Activated CD4-positive, alpha-beta memory T cell treated with anti-CD3 and anti-CD28 coated beads for 36 hours (primary cell): ENCODE measurements around the gene CLEC20A. TPM values are rescaled to one million over a fixed set of nuclear protein-coding genes. Genes with fewer than 3 reads are reported as not detected.

Experiments used
- CTCF ChIA-PET: fragments of 350-600 bp; sonication (Branson Sonifier 250); formaldehyde crosslinking; loops from one replicate; lab custom pipeline; 2021; ENCODE audit warnings: antibody characterized with exemption, inconsistent platforms; lab: Charles Lee
- POLR2A ChIA-PET: fragments of 350-600 bp; sonication (Branson Sonifier 250); formaldehyde crosslinking; loops from one replicate; lab custom pipeline; 2021; ENCODE audit warnings: antibody characterized with exemption; lab: Charles Lee
- DNase-seq: peaks from one replicate; pipeline ENCODE4 v3.0.0-alpha.2; 2020
- H3K27ac Mint-ChIP-seq: one replicate; pipeline ENCODE4 v1.8.0; 2021; ENCODE audit warnings: mixed read lengths
- H3K27me3 Mint-ChIP-seq: one replicate; pipeline ENCODE4 v1.8.0; 2021; ENCODE audit warnings: mixed read lengths
- H3K36me3 Mint-ChIP-seq: one replicate; pipeline ENCODE4 v1.8.0; 2021; ENCODE audit warnings: mixed read lengths
- H3K4me1 Mint-ChIP-seq: one replicate; pipeline ENCODE4 v1.8.0; 2021; ENCODE audit warnings: low read depth, mixed read lengths
- H3K4me3 Mint-ChIP-seq: one replicate; pipeline ENCODE4 v1.8.0; 2021; ENCODE audit warnings: mild to moderate bottlenecking, mixed read lengths
- H3K9me3 Mint-ChIP-seq: one replicate; pipeline ENCODE4 v1.8.0; 2021; ENCODE audit warnings: mixed read lengths
- intact Hi-C: fragments of 100-400 bp; cut with micrococcal nuclease; formaldehyde crosslinking; loops from one replicate; pipeline ENCODE4 v1.15.1; 2023
- total RNA-seq, 2 experiments: library from RNA; stranded (reverse); gene quantifications; one replicate each; pipeline ENCODE4 v1.2.3, GENCODE V29; 2021

Gene CLEC20A
- total RNA-seq, 2 experiments from 2014 or later, result not detected

- no peak for DNase-seq
- H3K36me3 Mint-ChIP-seq, result no peaks in the 10 kb centered on the region
- H3K4me3 Mint-ChIP-seq, result no peak overlapping the region
- ChIA-PET CTCF (no interaction called here), POLR2A (no interaction called here)
- no peaks in the 10 kb centered on the region for H3K9me3 Mint-ChIP-seq
- intact Hi-C loops, result no loop called here
- H3K4me1 Mint-ChIP-seq, result no peaks in the 10 kb centered on the region
- H3K27me3 Mint-ChIP-seq, result no peaks in the 10 kb centered on the region
- H3K27ac Mint-ChIP-seq, result no peak overlapping the region
Measured at GRCh38 chr1:178458203-178458602, 38.6 kb downstream of the CLEC20A start.

DNA sequence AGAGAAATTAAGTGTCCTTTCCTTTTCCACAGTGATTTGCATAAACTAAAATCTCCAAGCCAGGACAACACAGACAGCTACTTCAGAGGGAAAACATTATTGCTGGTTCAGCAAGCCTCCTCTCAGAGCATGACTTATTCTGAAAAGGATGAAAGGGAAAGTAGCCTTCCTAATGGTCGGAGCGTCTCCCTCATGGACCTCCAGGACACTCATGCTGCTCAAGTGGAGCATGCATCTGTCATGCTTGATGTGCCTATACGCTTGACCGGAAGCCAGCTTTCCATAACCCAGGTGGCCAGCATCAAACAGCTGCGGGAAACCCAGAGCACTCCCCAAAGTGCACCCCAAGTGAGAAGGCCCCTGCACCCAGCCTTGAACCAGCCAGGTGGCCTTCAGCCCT lies 39.1 kb downstream of the CLEC20A start:
- DNase-seq, result no peak
- H3K27me3 Mint-ChIP-seq, result no peaks in the 10 kb centered on the region
- no peaks in the 10 kb centered on the region for H3K4me1 Mint-ChIP-seq
- CTCF ChIA-PET, result no interaction called here
- no peaks in the 10 kb centered on the region for H3K36me3 Mint-ChIP-seq
- H3K27ac Mint-ChIP-seq, result no peak overlapping the region
- POLR2A ChIA-PET, result no interaction called here
- H3K9me3 Mint-ChIP-seq, result no peaks in the 10 kb centered on the region
- intact Hi-C loops, result no loop called here
- H3K4me3 Mint-ChIP-seq, result no peak overlapping the region

GRCh38 chr1:178456472-178456871 lies 40.3 kb downstream of the CLEC20A start:
- H3K4me3 Mint-ChIP-seq, result no peak overlapping the region
- no peaks in the 10 kb centered on the region for H3K9me3 Mint-ChIP-seq
- CTCF ChIA-PET, result no interaction called here
- H3K4me1 Mint-ChIP-seq, result no peaks in the 10 kb centered on the region
- H3K36me3 Mint-ChIP-seq, result no peaks in the 10 kb centered on the region
- POLR2A ChIA-PET, result no interaction called here
- no peak for DNase-seq
- H3K27me3 Mint-ChIP-seq, result no peaks in the 10 kb centered on the region
- intact Hi-C loops, result no loop called here
- H3K27ac Mint-ChIP-seq, result no peak overlapping the region

DNA sequence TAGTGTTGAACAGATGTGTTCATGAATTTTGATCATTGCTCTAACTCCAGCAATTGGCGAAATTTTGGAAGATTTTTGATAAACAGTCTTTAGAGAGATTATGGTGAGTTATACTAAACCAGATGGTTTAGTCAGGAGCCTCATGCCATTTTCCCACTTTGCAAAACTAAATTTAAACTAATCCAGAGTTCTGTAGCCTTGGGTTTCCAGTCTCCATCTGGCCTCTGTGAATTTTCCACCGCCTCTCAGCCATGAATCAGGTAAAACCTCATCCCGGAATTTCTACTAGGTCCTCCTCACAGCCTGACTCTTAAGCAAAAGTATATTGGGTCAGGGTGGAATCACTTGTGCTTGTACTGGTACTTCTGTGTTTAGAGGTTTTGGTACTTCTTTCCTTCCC lies 44.8 kb downstream of the CLEC20A start:
- intact Hi-C loops, result no loop called here
- no peaks in the 10 kb centered on the region for H3K9me3 Mint-ChIP-seq
- no peak for DNase-seq
- ChIA-PET CTCF (no interaction called here), POLR2A (no interaction called here)
- H3K27me3 Mint-ChIP-seq, result no peaks in the 10 kb centered on the region
- no peaks in the 10 kb centered on the region for H3K36me3 Mint-ChIP-seq
- H3K4me1 Mint-ChIP-seq, result no peaks in the 10 kb centered on the region
- no peak overlapping the region for H3K27ac Mint-ChIP-seq
- H3K4me3 Mint-ChIP-seq, result no peak overlapping the region

- Mint-ChIP-seq H3K4me3 (no peak overlapping the region), H3K36me3 (no peaks in the 10 kb centered on the region), H3K27me3 (no peaks in the 10 kb centered on the region), H3K4me1 (no peaks in the 10 kb centered on the region), H3K27ac (no peak overlapping the region), H3K9me3 (no peaks in the 10 kb centered on the region)
- intact Hi-C loops, result no loop called here
- CTCF ChIA-PET, result no interaction called here
- DNase-seq, result no peak
- POLR2A ChIA-PET, result no interaction called here
Measured at GRCh38 chr1:178451529-178451928, 45.2 kb downstream of the CLEC20A start.

GRCh38 chr1:178450871-178451270 lies 45.9 kb downstream of the CLEC20A start:
- no peak overlapping the region for H3K27ac Mint-ChIP-seq
- no peaks in the 10 kb centered on the region for H3K36me3 Mint-ChIP-seq
- H3K4me3 Mint-ChIP-seq, result no peak overlapping the region
- intact Hi-C loops, result no loop called here
- ChIA-PET POLR2A (no interaction called here), CTCF (no interaction called here)
- H3K27me3 Mint-ChIP-seq, result no peaks in the 10 kb centered on the region
- no peak for DNase-seq
- no peaks in the 10 kb centered on the region for H3K4me1 Mint-ChIP-seq
- H3K9me3 Mint-ChIP-seq, result no peaks in the 10 kb centered on the region

GRCh38 chr1:178442925-178443324 lies 53.8 kb downstream of the CLEC20A start:
- Mint-ChIP-seq H3K36me3 (no peaks in the 10 kb centered on the region), H3K27ac (no peak overlapping the region), H3K9me3 (no peaks in the 10 kb centered on the region), H3K4me3 (no peak overlapping the region), H3K27me3 (peaks cover 9% of the 10 kb centered on the region), H3K4me1 (no peaks in the 10 kb centered on the region)
- ChIA-PET CTCF (interaction anchor here (1.4 kb wide), 1 partner anchor 58 kb away, joined by 4 read pairs; no protein-coding TSS in a partner anchor), POLR2A (no interaction called here)
- DNase-seq, result no peak
- intact Hi-C loops, result no loop called here

DNA sequence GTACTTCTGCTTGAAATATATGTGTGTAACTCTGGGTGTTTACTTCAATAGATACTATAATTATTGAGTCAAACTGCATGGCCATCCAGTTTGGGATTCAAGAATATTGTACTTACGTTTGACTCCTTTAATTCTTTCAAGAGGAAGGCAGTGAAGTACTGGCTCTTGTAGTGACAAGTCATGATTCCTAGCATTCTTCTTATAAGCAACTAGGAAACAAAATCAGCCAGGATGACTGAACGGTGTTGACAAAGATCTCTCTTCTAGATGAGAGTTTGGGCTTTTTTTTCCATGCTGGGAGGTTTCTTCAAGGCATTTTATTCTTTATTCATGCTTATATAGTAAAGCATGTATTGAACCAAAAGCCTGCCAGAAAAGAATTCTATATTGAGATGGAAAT lies 58.3 kb downstream of the CLEC20A start:
- no peak for DNase-seq
- intact Hi-C loops, result no loop called here
- no peaks in the 10 kb centered on the region for H3K4me1 Mint-ChIP-seq
- ChIA-PET POLR2A (no interaction called here), CTCF (interaction anchor here (0.7 kb wide), 1 partner anchor 42 kb away, joined by 3 read pairs; no protein-coding TSS in a partner anchor)
- no peak overlapping the region for H3K4me3 Mint-ChIP-seq
- H3K9me3 Mint-ChIP-seq, result no peaks in the 10 kb centered on the region
- no peaks in the 10 kb centered on the region for H3K36me3 Mint-ChIP-seq
- no peak overlapping the region for H3K27ac Mint-ChIP-seq
- H3K27me3 Mint-ChIP-seq, result peaks cover 9% of the 10 kb centered on the region

- POLR2A ChIA-PET, result no interaction called here
- Mint-ChIP-seq H3K4me3 (no peak overlapping the region), H3K36me3 (no peaks in the 10 kb centered on the region), H3K27ac (no peak overlapping the region), H3K4me1 (no peaks in the 10 kb centered on the region), H3K27me3 (peaks cover 5% of the 10 kb centered on the region), H3K9me3 (no peaks in the 10 kb centered on the region)
- DNase-seq, result no peak
- intact Hi-C loops, result no loop called here
- CTCF ChIA-PET, result no interaction called here
Measured at GRCh38 chr1:178436899-178437298, 59.9 kb downstream of the CLEC20A start.

- DNase-seq, result no peak
- no peaks in the 10 kb centered on the region for H3K9me3 Mint-ChIP-seq
Measured at GRCh38 chr1:178434899-178435435, 61.8 kb downstream of the CLEC20A start.

GRCh38 chr1:178434360-178434759 lies 62.4 kb downstream of the CLEC20A start:
- H3K36me3 Mint-ChIP-seq, result no peaks in the 10 kb centered on the region
- no peak overlapping the region for H3K4me3 Mint-ChIP-seq
- POLR2A ChIA-PET, result no interaction called here
- H3K9me3 Mint-ChIP-seq, result no peaks in the 10 kb centered on the region
- H3K27ac Mint-ChIP-seq, result no peak overlapping the region
- peaks cover 2% of the 10 kb centered on the region for H3K27me3 Mint-ChIP-seq
- no peak for DNase-seq
- intact Hi-C loops, result no loop called here
- CTCF ChIA-PET, result interaction anchor here (0.8 kb wide), 1 partner anchor 15 kb away, joined by 5 read pairs; no protein-coding TSS in a partner anchor
- no peaks in the 10 kb centered on the region for H3K4me1 Mint-ChIP-seq

More at GRCh38 chr1:178434899-178435435, 61.8 kb downstream of the CLEC20A start:
- intact Hi-C loops, result no loop called here
- H3K4me1 Mint-ChIP-seq, result no peaks in the 10 kb centered on the region
- no peaks in the 10 kb centered on the region for H3K36me3 Mint-ChIP-seq
- H3K27ac Mint-ChIP-seq, result no peak overlapping the region
- POLR2A ChIA-PET, result no interaction called here
- peaks cover 3% of the 10 kb centered on the region for H3K27me3 Mint-ChIP-seq
- CTCF ChIA-PET, result no interaction called here
- H3K4me3 Mint-ChIP-seq, result no peak overlapping the region
